AG04449 (cell line): ENCODE data around the gene TNFRSF21.
"Not testable (repeated sequence)": the region's sequence is repeated elsewhere in the genome, so short reads cannot be mapped to it uniquely, and the experiment has no call there.

Experiments
- CTCF ChIA-PET: fragments of 350-600 bp; formaldehyde crosslinking; extraction: SDS; loops from one replicate; lab custom pipeline; 2021; ENCODE audit warnings: antibody characterized with exemption; lab: Yijun Ruan, JAX
- POLR2A ChIA-PET: fragments of 400-600, 350-600 bp; formaldehyde crosslinking; extraction: SDS; loops from one replicate; lab custom pipeline; 2020; ENCODE audit warnings: antibody characterized with exemption, inconsistent platforms; lab: Yijun Ruan, JAX
- DNase-seq: peaks from one replicate; pipeline ENCODE4 v3.0.0-alpha.2; 2010; ENCODE audit warnings: low read depth, low spot score
- H3K4me3 ChIP-seq: 2 replicates; pipeline ENCODE4 v1.5.1; 2011; ENCODE audit warnings: low read depth, mild to moderate bottlenecking, control low read depth, low read length
- TF ChIP-seq, protein P1 (sequence below): IDR thresholded peaks from one replicate; pipeline ENCODE4 v1.5.1; 2011; ENCODE audit warnings: mild to moderate bottlenecking, moderate library complexity, low read length, control low read depth, inconsistent platforms; ENCODE audit not compliant: insufficient read depth; ENCODE audit errors: missing control alignments

TNFRSF21 gene

DNA sequence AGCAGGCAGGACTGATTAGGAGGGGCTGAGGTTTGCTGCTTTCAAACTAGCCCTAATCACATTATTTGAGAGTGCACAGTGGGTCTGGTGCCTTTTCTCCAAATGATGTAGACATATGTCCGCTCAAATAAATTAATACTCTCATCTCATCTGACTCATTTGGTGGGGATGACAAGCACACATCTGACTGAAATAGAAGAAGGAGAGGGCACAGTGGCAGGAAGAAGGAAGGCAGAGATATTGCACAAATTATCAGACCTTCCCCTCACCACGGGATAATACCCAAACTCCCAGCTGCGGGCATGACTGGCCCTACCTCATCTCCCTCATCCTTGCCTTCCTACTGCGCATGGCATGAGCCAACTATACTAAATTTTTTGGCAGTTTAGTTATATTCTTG is 33.9 kb upstream of the TNFRSF21 start:
- no peak overlapping the region for H3K4me3 ChIP-seq
- TF ChIP-seq, protein P1, sequence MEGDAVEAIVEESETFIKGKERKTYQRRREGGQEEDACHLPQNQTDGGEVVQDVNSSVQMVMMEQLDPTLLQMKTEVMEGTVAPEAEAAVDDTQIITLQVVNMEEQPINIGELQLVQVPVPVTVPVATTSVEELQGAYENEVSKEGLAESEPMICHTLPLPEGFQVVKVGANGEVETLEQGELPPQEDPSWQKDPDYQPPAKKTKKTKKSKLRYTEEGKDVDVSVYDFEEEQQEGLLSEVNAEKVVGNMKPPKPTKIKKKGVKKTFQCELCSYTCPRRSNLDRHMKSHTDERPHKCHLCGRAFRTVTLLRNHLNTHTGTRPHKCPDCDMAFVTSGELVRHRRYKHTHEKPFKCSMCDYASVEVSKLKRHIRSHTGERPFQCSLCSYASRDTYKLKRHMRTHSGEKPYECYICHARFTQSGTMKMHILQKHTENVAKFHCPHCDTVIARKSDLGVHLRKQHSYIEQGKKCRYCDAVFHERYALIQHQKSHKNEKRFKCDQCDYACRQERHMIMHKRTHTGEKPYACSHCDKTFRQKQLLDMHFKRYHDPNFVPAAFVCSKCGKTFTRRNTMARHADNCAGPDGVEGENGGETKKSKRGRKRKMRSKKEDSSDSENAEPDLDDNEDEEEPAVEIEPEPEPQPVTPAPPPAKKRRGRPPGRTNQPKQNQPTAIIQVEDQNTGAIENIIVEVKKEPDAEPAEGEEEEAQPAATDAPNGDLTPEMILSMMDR = no peak
- CTCF ChIA-PET = no interaction called here
- POLR2A ChIA-PET = no interaction called here
- DNase-seq = no peak

DNA sequence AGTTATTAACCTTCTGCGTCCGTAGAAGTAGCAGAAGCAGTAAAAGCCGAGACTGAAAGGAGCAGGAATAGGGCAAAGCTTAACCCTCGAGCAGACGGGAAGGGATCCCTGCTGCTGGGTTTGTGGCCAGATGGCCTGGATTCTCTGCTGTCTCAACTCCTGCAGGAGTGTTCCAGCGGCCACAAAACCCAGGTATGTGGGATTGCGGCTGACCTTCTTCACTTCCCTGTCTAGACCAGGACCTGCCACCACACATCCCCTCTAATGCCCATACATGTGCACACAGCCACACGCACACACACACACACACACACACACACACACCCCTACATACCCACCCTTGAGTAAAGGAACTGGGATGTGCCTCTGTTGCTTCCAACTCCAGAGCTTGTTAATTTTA is 33.1 kb upstream of the TNFRSF21 start:
- POLR2A ChIA-PET = no interaction called here
- no peak overlapping the region for H3K4me3 ChIP-seq
- TF ChIP-seq, protein P1 = no peak
- DNase-seq = no peak
- CTCF ChIA-PET = no interaction called here

DNA sequence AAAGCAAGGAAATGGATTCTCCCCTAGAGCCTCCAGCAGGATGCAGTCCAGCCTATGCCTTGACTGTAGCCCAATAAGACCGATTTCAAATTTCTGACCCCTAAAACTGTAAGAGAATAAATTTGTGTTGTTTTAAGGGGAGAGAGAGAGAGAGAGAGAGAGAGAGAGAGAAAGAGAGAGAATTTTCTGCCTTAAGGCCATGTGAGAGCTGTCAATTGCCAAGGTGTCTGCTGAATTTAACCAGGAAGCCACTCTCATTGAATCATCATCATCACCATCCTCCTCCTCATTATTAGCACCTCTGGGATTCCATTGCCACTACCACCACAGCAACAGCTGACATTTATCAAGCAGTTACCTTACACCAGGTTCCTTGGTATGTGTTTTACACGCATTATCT is 27.8 kb upstream of the TNFRSF21 start:
- ChIA-PET CTCF (no interaction called here), POLR2A (no interaction called here)
- TF ChIP-seq, protein P1 = no peak
- no peak for DNase-seq
- H3K4me3 ChIP-seq = no peak overlapping the region

DNA sequence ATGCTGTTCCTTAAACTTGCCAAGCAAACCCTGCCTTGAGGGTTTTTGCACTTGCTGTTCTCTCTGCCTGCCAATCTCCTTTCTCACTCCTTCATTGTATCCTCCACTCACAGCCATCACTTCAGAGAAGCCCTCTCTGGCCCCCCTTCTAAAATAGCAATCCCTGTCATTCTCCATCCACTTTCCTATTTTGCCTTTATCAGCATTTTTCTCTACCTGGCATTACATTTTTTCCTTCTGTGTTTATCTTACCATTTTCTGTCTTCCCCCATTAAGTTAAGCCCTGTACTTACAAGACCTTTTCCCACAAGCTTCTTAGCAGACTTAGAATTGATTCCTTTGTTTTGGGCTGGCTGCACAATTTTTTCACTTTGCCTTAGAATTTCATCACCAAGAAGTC is 26.6 kb upstream of the TNFRSF21 start:
- H3K4me3 ChIP-seq = no peak overlapping the region
- CTCF ChIA-PET = no interaction called here
- no peak for DNase-seq
- POLR2A ChIA-PET = no interaction called here
- TF ChIP-seq, protein P1 = no peak

DNA sequence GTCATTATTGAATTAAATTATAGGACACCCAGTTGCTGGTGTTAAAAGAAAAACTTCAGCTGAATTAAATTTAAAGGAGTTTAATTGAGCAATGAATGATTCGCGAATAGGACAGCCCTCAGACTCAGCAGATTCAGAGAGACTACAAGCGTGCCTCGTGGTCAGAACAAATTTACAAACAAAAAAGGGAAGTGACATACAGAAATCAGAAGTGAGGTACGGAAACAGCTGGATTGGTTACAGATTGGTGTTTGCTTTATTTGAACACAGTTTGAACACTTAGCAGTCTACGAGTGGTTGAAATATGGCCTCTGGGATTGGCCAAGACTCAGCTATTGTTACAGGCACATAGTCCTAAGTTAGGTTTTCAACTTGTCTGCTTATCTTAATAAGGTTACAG is 25.8 kb upstream of the TNFRSF21 start:
- CTCF ChIA-PET = no interaction called here

DNA sequence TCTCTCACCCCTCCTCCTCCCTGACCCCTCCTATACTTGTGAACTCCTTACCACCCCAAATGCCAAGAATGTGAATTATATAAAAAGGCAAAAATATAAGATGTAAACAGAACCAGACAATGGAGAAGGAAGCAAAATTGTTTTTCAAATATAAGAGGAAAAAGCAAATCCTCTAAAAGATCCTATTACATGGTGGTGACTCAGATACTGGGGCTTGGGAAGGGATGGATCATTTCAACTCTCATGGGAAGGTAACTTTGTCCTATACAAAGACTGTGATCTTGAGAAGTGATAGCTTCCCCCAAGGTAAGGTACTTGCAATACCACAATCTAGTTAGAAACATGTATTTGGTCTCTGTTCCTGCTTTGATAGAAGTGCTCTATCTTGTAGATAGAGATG is 24.6 kb upstream of the TNFRSF21 start:
- POLR2A ChIA-PET = no interaction called here
- no peak for DNase-seq
- CTCF ChIA-PET = no interaction called here
- TF ChIP-seq, protein P1 = no peak
- H3K4me3 ChIP-seq = no peak overlapping the region

More for the DNA sequence above, 25.8 kb upstream of the TNFRSF21 start:
- TF ChIP-seq, protein P1 = no peak
- no peak overlapping the region for H3K4me3 ChIP-seq
- POLR2A ChIA-PET = no interaction called here
- no peak for DNase-seq

DNA sequence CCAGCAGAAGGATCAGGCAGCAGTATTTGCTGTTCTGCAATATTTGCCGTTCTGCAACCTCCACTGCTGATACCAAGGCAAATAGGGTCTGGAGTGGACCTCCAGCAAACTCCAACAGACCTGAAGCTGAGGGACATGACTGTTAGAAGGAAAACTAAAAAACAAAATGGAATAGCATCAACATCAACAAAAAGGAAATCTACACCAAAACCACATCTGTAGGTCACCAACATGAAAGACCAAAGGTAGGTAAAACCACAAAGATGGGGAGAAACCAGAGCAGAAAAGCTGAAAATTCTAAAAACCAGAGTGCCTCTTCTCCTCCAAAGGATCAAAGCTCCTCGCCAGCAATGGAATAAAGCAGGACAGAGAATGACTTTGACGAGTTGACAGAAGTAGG is 18.9 kb upstream of the TNFRSF21 start:
- CTCF ChIA-PET, H3K4me3 ChIP-seq, DNase-seq, POLR2A ChIA-PET: not testable (repeated sequence)

DNA sequence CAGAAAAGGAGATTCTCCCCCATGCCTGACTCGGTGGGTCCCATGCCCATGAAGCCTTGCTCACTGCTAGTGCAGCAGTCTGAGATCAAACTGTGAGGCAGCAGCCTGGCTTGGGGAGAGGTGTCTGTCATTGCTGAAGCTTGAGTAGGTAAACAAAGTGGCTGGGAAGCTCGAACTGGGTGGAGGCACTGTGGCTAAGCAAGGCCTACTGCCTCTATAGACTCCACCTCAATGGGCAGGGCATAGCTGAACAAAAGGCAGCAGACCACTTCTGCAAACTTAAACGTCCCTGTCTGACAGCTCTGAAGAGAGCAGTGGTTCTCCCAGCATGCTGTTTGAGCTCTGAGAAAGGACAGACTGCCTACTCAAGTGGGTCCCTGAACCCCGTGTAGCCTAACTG is 18.4 kb upstream of the TNFRSF21 start:
- DNase-seq, POLR2A ChIA-PET, H3K4me3 ChIP-seq: not testable (repeated sequence)
- CTCF ChIA-PET = interaction anchor here (0.8 to 1.8 kb wide), 2 partner anchors 10 to 18 kb away, joined by 3 to 4 read pairs; partner anchors contain the start of gene TNFRSF21
